Fibroblast of lung (primary cell): Measurements from ENCODE around the gene CDC42EP1.

Experiments used
- EZH2 ChIP-seq: IDR thresholded peaks from 2 replicates; pipeline ENCODE4 v1.5.1; 2012; ENCODE audit warnings: low read length, control low read depth, mild to moderate bottlenecking; ENCODE audit errors: missing control alignments
- TF ChIP-seq, protein P1 (sequence below), 2 donors: IDR thresholded peaks in 1 of 2; conservative IDR thresholded peaks in 1 of 2; 1 replicate in 1 of 2; 2 replicates in 1 of 2; pipeline ENCODE4 v1.5.1; 2011 to 2012; ENCODE audit warnings: low read length in 2 of 2, control low read depth in 1 of 2, inconsistent platforms in 1 of 2, low read depth in 1 of 2, mild to moderate bottlenecking in 1 of 2

GRCh38 chr22:37516456-37516855 is 43.8 kb upstream of the CDC42EP1 start:
- TF ChIP-seq, protein P1, sequence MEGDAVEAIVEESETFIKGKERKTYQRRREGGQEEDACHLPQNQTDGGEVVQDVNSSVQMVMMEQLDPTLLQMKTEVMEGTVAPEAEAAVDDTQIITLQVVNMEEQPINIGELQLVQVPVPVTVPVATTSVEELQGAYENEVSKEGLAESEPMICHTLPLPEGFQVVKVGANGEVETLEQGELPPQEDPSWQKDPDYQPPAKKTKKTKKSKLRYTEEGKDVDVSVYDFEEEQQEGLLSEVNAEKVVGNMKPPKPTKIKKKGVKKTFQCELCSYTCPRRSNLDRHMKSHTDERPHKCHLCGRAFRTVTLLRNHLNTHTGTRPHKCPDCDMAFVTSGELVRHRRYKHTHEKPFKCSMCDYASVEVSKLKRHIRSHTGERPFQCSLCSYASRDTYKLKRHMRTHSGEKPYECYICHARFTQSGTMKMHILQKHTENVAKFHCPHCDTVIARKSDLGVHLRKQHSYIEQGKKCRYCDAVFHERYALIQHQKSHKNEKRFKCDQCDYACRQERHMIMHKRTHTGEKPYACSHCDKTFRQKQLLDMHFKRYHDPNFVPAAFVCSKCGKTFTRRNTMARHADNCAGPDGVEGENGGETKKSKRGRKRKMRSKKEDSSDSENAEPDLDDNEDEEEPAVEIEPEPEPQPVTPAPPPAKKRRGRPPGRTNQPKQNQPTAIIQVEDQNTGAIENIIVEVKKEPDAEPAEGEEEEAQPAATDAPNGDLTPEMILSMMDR (conservative IDR thresholded peaks at IDR 0.05 in 1 of 2, IDR thresholded peaks at IDR 0.05 in 1 of 2; ENCODE audit: low read depth in 1 of 2, low read length in 2 of 2) = no peak
- no peak for TF ChIP-seq EZH2
